Measurements from ENCODE around the gene DPP6. TPM values are rescaled to one million over a fixed set of nuclear protein-coding genes. Genes with fewer than 3 reads are reported as not detected.

Gene DPP6
- total and polyA plus RNA-seq, 2 experiments from 2014 or later: 0.20 to 0.44 TPM

GRCh38 chr7:154512121-154512833 is 460.1 kb downstream of the DPP6 start:
- TF ChIP-seq EZH2 (IDR thresholded peaks at IDR 0.05; ENCODE audit: borderline replicate concordance): no peak
- no peak for TF ChIP-seq EZH2phosphoT487 (IDR thresholded peaks at IDR 0.05; ENCODE audit: low read depth, severe bottlenecking, unreplicated experiment)
- TF ChIP-seq, protein P1, sequence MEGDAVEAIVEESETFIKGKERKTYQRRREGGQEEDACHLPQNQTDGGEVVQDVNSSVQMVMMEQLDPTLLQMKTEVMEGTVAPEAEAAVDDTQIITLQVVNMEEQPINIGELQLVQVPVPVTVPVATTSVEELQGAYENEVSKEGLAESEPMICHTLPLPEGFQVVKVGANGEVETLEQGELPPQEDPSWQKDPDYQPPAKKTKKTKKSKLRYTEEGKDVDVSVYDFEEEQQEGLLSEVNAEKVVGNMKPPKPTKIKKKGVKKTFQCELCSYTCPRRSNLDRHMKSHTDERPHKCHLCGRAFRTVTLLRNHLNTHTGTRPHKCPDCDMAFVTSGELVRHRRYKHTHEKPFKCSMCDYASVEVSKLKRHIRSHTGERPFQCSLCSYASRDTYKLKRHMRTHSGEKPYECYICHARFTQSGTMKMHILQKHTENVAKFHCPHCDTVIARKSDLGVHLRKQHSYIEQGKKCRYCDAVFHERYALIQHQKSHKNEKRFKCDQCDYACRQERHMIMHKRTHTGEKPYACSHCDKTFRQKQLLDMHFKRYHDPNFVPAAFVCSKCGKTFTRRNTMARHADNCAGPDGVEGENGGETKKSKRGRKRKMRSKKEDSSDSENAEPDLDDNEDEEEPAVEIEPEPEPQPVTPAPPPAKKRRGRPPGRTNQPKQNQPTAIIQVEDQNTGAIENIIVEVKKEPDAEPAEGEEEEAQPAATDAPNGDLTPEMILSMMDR (IDR thresholded peaks at IDR 0.05; ENCODE audit: poor library complexity): no peak
- no peak overlapping the region for H3K4me3 ChIP-seq
- no peaks in the 10 kb centered on the region for H3K27me3 ChIP-seq
- WGBS (ENCODE audit: low lambda C conversion rate, missing lambda C conversion rate): 85% methylated on average over 7 of the region's 7 CpGs
- H2AFZ ChIP-seq: no peak overlapping the region
- H3K9me2 ChIP-seq (replicated peaks; ENCODE audit: insufficient read depth): no peaks in the 10 kb centered on the region
- DNase-seq (ENCODE audit: low spot score): no peak
- no peaks in the 10 kb centered on the region for H3K36me3 ChIP-seq (replicated peaks; ENCODE audit: insufficient read depth, low read depth)
- H3K79me2 ChIP-seq: no peaks in the 10 kb centered on the region
- no peak overlapping the region for H3K27ac ChIP-seq
- no peak overlapping the region for H3K4me2 ChIP-seq
- H3K9me3 ChIP-seq (ENCODE audit: low read depth): no peaks in the 10 kb centered on the region
- no peaks in the 10 kb centered on the region for H3K4me1 ChIP-seq (ENCODE audit: insufficient read depth)
- H4K20me1 ChIP-seq (ENCODE audit: insufficient read depth, poor library complexity, severe bottlenecking): no peaks in the 10 kb centered on the region

DNA sequence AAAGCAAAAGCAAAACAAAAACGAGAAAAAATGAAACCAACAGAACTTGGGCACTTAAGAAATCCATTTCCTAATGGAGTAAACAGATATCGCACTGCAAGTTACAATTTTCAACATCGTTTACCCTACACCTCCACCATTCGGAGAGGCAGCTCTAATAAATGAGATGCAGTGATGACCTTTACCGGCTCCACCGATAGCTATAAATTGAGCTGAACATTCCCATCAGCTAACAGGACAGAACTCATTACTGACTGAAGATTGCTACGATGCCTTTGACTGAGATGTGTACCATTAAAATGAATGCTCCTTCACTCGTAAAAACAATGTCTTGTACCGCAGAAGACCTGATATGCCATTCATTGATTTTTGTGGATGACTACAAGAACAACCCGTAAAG is 465.6 kb downstream of the DPP6 start:
- Histone ChIP-seq H3K4me3 (no peak overlapping the region), H3K36me3 (replicated peaks; ENCODE audit: insufficient read depth, low read depth) (no peaks in the 10 kb centered on the region), H3K4me2 (no peak overlapping the region), H3K9me2 (replicated peaks; ENCODE audit: insufficient read depth) (no peaks in the 10 kb centered on the region), H2AFZ (no peak overlapping the region), H3K27ac (no peak overlapping the region), H3K27me3 (no peaks in the 10 kb centered on the region), H4K20me1 (ENCODE audit: insufficient read depth, poor library complexity, severe bottlenecking) (no peaks in the 10 kb centered on the region), H3K9me3 (ENCODE audit: low read depth) (no peaks in the 10 kb centered on the region), H3K4me1 (ENCODE audit: insufficient read depth) (no peaks in the 10 kb centered on the region), H3K79me2 (no peaks in the 10 kb centered on the region)
- WGBS (ENCODE audit: low lambda C conversion rate, missing lambda C conversion rate): 74% methylated on average over 10 of the region's 10 CpGs
- DNase-seq (ENCODE audit: low spot score): no peak
- TF ChIP-seq, protein P1 (IDR thresholded peaks at IDR 0.05; ENCODE audit: poor library complexity): no peak
- TF ChIP-seq EZH2 (IDR thresholded peaks at IDR 0.05; ENCODE audit: borderline replicate concordance): no peak
- no peak for TF ChIP-seq EZH2phosphoT487 (IDR thresholded peaks at IDR 0.05; ENCODE audit: low read depth, severe bottlenecking, unreplicated experiment)

GRCh38 chr7:154519229-154519628 is 467.0 kb downstream of the DPP6 start:
- Histone ChIP-seq H3K36me3 (replicated peaks; ENCODE audit: insufficient read depth, low read depth) (no peaks in the 10 kb centered on the region), H2AFZ (no peak overlapping the region), H3K27ac (no peak overlapping the region), H3K4me3 (no peak overlapping the region), H3K79me2 (no peaks in the 10 kb centered on the region), H3K9me3 (ENCODE audit: low read depth) (no peaks in the 10 kb centered on the region), H4K20me1 (ENCODE audit: insufficient read depth, poor library complexity, severe bottlenecking) (no peaks in the 10 kb centered on the region), H3K4me1 (ENCODE audit: insufficient read depth) (no peaks in the 10 kb centered on the region), H3K9me2 (replicated peaks; ENCODE audit: insufficient read depth) (no peaks in the 10 kb centered on the region), H3K4me2 (no peak overlapping the region), H3K27me3 (no peaks in the 10 kb centered on the region)
- WGBS (ENCODE audit: low lambda C conversion rate, missing lambda C conversion rate): 74% methylated on average over 4 of the region's 4 CpGs
- TF ChIP-seq EZH2 (IDR thresholded peaks at IDR 0.05; ENCODE audit: borderline replicate concordance): no peak
- TF ChIP-seq, protein P1 (IDR thresholded peaks at IDR 0.05; ENCODE audit: poor library complexity): no peak
- TF ChIP-seq EZH2phosphoT487 (IDR thresholded peaks at IDR 0.05; ENCODE audit: low read depth, severe bottlenecking, unreplicated experiment): no peak
- DNase-seq (ENCODE audit: low spot score): no peak
